Fibroblast of mammary gland (primary cell): ENCODE results near the gene TTC9C.
A peak's percentile ranks its signal among the peaks of the same experiment; 100 is the strongest.
"Not testable (repeated sequence)": the region's sequence is repeated elsewhere in the genome, so short reads cannot be mapped to it uniquely, and the experiment has no call there.

ENCODE experiments used
- DNase-seq: peaks from one replicate; pipeline ENCODE4 v3.0.0-alpha.2; 2010; ENCODE audit warnings: low read depth
- H3K4me3 ChIP-seq: 2 replicates; pipeline ENCODE4 v1.5.1; 2011; ENCODE audit warnings: low read depth, mild to moderate bottlenecking, low read length, moderate library complexity; ENCODE audit not compliant: control insufficient read depth
- TF ChIP-seq, protein P1 (sequence below): conservative IDR thresholded peaks from 2 replicates; pipeline ENCODE4 v1.5.1; 2011; ENCODE audit warnings: low read depth, low read length, inconsistent platforms; ENCODE audit not compliant: control insufficient read depth, insufficient read depth

TTC9C gene

DNA sequence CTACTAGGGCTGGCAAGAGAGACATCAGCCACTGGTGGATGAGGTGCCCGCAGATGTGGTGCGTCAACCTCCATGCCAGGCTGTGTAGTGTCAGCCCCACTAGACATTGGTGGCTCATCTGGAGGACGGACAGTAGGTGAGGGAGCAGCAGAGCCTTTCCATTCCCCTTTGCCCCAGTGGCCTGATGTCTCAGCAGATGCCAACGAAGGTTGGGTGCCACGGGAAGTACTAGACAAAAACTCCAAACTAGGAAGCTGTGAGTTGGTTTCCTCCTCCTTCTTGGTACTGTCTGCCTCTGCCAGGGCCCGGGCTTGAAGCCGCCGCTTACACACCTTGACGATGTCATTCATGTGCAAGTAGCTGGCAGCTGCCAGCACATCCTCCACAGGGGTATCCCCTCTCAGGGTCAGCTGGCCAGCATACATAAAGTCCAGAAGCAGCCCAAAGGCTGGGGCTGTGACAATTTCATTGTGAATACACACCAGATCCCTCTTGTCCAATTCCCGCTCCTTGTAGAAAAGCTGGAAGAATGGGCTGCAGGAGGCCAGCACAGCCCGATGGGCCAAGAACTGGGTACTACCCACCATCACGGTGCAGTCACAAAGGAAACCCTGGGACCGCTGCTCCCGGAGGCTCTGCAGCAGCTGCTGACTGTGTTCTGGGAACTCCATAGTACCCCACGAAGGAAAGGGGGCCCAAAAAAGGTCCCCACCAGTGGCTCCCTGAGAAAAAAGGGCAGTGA lies 24.9 kb downstream of the TTC9C start:
- DNase-seq, result no peak
- H3K4me3 ChIP-seq, result peak overlapping the region; percentile 97
- TF ChIP-seq, protein P1, sequence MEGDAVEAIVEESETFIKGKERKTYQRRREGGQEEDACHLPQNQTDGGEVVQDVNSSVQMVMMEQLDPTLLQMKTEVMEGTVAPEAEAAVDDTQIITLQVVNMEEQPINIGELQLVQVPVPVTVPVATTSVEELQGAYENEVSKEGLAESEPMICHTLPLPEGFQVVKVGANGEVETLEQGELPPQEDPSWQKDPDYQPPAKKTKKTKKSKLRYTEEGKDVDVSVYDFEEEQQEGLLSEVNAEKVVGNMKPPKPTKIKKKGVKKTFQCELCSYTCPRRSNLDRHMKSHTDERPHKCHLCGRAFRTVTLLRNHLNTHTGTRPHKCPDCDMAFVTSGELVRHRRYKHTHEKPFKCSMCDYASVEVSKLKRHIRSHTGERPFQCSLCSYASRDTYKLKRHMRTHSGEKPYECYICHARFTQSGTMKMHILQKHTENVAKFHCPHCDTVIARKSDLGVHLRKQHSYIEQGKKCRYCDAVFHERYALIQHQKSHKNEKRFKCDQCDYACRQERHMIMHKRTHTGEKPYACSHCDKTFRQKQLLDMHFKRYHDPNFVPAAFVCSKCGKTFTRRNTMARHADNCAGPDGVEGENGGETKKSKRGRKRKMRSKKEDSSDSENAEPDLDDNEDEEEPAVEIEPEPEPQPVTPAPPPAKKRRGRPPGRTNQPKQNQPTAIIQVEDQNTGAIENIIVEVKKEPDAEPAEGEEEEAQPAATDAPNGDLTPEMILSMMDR, result no peak

DNA sequence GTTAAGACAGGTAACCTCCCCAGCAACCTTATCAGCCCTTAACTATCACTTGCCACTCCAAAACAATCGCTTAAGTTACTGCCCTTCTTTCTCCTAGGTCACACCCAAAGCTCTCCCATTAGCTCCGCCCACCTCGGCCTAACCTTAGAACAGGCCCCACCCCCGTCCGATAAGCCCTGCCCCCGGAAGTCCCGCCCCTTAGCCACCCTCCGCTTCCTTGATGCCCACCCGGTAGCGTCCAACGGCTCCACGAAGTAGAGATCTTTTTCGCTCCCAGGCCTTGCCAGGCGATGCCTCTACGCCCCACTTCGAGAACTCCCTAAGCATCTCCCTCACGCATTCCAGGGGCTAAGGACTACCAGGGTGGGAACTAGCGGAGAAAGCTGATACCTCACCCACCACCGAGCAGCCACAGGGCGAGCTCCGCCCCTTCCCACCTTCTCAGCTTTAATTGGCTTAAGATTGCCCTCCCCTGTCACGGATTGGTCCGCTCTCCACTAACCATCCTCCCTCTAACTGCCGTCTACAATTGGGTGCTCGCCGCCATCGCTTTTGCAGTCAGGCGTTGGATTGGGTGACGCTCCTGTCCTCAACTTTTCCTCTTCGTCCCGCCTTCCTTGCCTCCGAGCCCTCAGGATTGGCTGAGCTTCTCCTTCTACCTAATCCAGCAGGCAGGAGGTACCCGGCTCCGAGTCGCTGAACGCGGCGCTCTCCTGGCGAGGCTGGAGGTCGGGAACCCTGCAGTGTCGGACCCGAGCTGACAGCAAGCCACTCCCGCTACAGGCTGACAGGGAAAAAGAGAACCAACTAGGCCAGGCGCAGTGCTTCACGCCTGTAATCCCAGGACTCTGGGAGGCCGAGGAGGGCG lies 25.7 kb downstream of the TTC9C start, which contains the start of gene ZBTB3:
Gene ZBTB3 (minus strand): TSS at position 425 of the 868 bp plus-strand sequence. CDS start 496 bp downstream, outside the sequence.
- TF ChIP-seq, protein P1, result no peak
- peak; percentile 99 for DNase-seq
- peak within 1 kb of the TSS; percentile 97 for H3K4me3 ChIP-seq

DNA sequence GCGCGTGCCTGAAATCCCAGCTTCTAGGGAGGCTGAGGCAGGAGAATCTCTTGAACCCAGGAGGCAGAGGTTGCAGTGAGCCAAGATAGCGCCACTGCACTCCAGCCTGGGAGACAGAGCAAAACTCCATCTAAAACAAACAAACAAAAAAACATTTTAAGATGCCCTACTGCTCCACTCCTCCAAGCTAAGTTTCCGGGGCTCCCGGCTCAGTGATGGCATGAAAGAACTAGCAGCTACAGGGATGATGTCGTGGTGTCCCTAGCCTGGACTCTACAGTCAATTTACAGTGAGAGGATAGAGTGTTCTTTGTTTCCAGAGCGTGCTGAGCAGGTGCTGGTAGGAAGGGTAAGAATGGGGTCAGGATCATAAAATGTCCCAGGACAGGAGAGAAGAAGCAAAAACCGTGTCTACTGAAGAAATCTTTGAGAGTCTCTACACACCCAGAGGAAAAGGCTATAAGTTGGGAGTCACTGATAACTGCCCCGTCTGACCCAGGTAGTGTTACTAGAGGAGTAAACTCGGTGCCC lies 26.9 kb downstream of the TTC9C start:
- H3K4me3 ChIP-seq, result no peak overlapping the region
- DNase-seq, result no peak
- TF ChIP-seq, protein P1, result no peak

DNA sequence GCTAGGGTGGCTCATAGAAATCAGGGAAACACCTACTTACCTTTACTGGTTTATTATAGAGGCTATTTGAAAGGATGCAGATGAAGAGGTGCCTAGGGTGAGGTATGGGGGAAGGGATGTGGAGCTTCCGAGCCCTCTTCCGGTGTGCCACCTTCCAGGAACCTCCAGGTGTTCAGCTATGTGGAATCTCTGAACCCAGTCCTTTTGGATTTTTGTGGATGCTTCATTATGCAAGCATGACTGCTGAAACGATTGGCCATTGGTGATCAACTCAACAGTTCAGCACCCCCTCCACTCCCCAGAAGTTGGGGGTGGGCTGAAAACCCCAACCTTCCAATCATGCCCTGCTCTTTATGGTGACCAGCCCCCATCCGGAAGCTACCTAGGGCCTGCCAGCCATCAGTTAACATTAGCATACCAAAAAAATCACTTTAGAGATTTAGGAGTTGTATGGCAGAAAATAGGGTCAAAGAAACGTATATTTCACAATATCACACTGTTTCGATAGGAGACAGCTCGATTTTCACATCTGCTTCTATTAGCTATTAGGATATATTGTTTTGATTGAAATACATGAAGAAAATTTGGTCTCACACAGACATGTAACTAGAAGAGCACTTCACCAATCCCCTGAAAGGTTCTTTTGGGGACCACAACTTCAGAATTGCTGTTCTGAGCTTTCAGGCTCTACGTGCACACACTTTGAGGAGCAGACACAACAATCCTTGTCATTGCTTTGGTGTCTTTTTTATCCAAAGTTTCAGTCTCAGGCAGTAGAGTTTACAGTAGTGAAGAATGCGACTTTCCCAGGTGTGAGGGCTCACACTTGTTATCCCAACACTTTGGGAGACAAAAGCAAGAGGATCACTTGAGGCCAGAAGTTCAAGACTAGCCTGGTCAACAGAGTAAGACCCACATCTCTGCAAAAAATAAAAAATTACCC lies 29.8 kb downstream of the TTC9C start:
- H3K4me3 ChIP-seq, result no peak overlapping the region
- TF ChIP-seq, protein P1, result no peak
- DNase-seq, result no peak

DNA sequence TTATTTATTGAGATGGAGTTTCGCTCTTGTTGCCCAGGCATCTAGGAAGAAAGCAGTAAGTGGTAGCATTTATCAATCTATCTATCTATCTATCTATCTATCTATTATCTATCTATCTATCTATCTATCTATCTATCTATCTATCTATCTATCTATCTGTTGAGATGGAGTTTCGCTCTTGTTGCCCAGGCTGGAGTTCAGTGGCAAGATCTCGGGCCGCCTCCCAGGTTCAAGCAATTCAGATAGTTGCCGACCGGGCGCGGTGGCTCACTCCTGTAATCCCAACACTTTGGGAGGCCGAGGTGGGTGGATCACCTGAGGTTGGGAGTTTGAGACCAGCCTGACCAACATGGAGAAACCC lies 32.6 kb downstream of the TTC9C start:
- not testable (repeated sequence) for H3K4me3 ChIP-seq, DNase-seq

DNA sequence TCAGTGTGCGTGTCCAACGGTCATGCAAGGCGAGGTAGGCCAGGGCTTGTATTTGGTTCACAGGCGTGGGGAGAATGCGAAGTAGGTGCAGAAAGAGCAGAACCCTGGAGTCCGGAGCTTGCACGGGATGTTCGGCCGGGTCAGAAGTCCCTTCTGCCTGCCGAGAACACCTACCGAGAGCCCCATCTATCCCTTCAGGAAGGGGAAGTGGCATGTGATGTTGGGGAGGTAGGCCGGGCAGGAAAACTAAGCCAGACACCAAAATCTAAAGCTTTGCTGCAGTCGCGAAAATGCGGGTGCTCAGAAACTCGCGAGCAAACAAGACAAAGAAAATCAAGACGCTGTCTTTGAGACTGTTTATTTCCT lies 42.5 kb downstream of the TTC9C start:
- peak overlapping the region; percentile 67 for H3K4me3 ChIP-seq
- no peak for DNase-seq
- TF ChIP-seq, protein P1, result no peak
